NCI-H2227 (cell line): Measurements from ENCODE around the gene C1orf21.

Experiments used
- DNase-seq: peaks from one replicate; lab custom pipeline; 2025; ENCODE audit not compliant: unreplicated experiment; lab: John Stamatoyannopoulos, UW

C1orf21 gene

GRCh38 chr1:184647471-184647870 lies 260.6 kb downstream of the C1orf21 start:
- DNase-seq = no peak

GRCh38 chr1:184648160-184648855 lies 261.5 kb downstream of the C1orf21 start:
- no peak for DNase-seq

GRCh38 chr1:184648856-184649201 lies 262.0 kb downstream of the C1orf21 start:
- no peak for DNase-seq

GRCh38 chr1:184649451-184649888 lies 262.6 kb downstream of the C1orf21 start:
- no peak for DNase-seq

GRCh38 chr1:184650177-184650866 lies 263.5 kb downstream of the C1orf21 start:
- no peak for DNase-seq

GRCh38 chr1:184655185-184655584 lies 268.4 kb downstream of the C1orf21 start:
- DNase-seq = no peak

- no peak for DNase-seq
These were observed 269.4 kb downstream of the C1orf21 start for GRCh38 chr1:184656221-184656620.

- DNase-seq = peak; percentile 24
These were observed 271.2 kb downstream of the C1orf21 start for GRCh38 chr1:184658055-184658454.

- DNase-seq = no peak
These were observed 273.8 kb downstream of the C1orf21 start for GRCh38 chr1:184660462-184661191.

- no peak for DNase-seq
These were observed 275.0 kb downstream of the C1orf21 start for GRCh38 chr1:184661801-184662200.

GRCh38 chr1:184664042-184664660 lies 277.3 kb downstream of the C1orf21 start:
- peak; percentile 92 for DNase-seq

- peak; percentile 56 for DNase-seq
These were observed 277.8 kb downstream of the C1orf21 start for GRCh38 chr1:184664661-184665060.

GRCh38 chr1:184665360-184665759 lies 278.5 kb downstream of the C1orf21 start:
- no peak for DNase-seq

GRCh38 chr1:184669391-184669790 lies 282.6 kb downstream of the C1orf21 start:
- no peak for DNase-seq

- peak; percentile 16 for DNase-seq
These were observed 285.3 kb downstream of the C1orf21 start for GRCh38 chr1:184672013-184672726.

- no peak for DNase-seq
These were observed 286.5 kb downstream of the C1orf21 start for GRCh38 chr1:184673305-184673704.

GRCh38 chr1:184677344-184677743 lies 290.5 kb downstream of the C1orf21 start:
- DNase-seq = no peak
